KMS-11 (cell line): ENCODE results near the gene KDM2A.
"Not testable (repeated sequence)": the region's sequence is repeated elsewhere in the genome, so short reads cannot be mapped to it uniquely, and the experiment has no call there.

Source experiments
- H2AFZ ChIP-seq: fragments of 200-600 bp; sonication (generic); 2 replicates; pipeline ENCODE4 v1.6.1; 2016; ENCODE audit warnings: antibody characterized with exemption, mixed run types, low read depth
- H3K27ac ChIP-seq: fragments of 200-600 bp; sonication (generic); 2 replicates; pipeline ENCODE4 v1.6.1; 2016; ENCODE audit warnings: mild to moderate bottlenecking, mixed run types
- H3K27me3 ChIP-seq: fragments of 200-600 bp; sonication (generic); 2 replicates; pipeline ENCODE4 v1.6.1; 2017; ENCODE audit warnings: mild to moderate bottlenecking, low read depth, mixed run types, moderate library complexity; ENCODE audit not compliant: insufficient read depth
- H3K36me3 ChIP-seq: fragments of 200-600 bp; sonication (generic); 2 replicates; pipeline ENCODE4 v1.6.1; 2017; ENCODE audit warnings: mild to moderate bottlenecking, mixed run types; ENCODE audit not compliant: insufficient read depth
- H3K4me1 ChIP-seq: fragments of 200-600 bp; sonication (generic); 2 replicates; pipeline ENCODE4 v1.6.1; 2016; ENCODE audit warnings: mild to moderate bottlenecking, low read depth, mixed run types; ENCODE audit not compliant: poor library complexity, severe bottlenecking
- H3K4me2 ChIP-seq: fragments of 200-600 bp; sonication (generic); 2 replicates; pipeline ENCODE4 v1.7.0; 2016; ENCODE audit warnings: mild to moderate bottlenecking, mixed run types
- H3K4me3 ChIP-seq: fragments of 200-600 bp; sonication (generic); IDR thresholded peaks from 2 replicates; pipeline ENCODE4 v1.6.1; 2017; ENCODE audit warnings: low read depth, low read length, mixed read lengths; ENCODE audit not compliant: insufficient read depth
- H3K79me2 ChIP-seq: fragments of 200-600 bp; sonication (generic); 2 replicates; pipeline ENCODE4 v1.6.1; 2016; ENCODE audit warnings: low read depth, mixed run types; ENCODE audit not compliant: insufficient read depth
- H3K9ac ChIP-seq: fragments of 200-600 bp; sonication (generic); 2 replicates; pipeline ENCODE4 v1.6.1; 2016; ENCODE audit warnings: mild to moderate bottlenecking, mixed run types
- H4K20me1 ChIP-seq: fragments of 200-600 bp; sonication (generic); 2 replicates; pipeline ENCODE4 v1.6.1; 2016; ENCODE audit warnings: mild to moderate bottlenecking, mixed run types; ENCODE audit not compliant: insufficient read depth
- CTCF ChIP-seq: fragments of 200-600 bp; sonication (generic); conservative IDR thresholded peaks from 2 replicates; pipeline ENCODE4 v1.6.1; 2017; ENCODE audit warnings: low read depth, mild to moderate bottlenecking, antibody characterized with exemption, low read length, moderate library complexity, mixed read lengths

KDM2A gene

GRCh38 chr11:67255353-67255752 is 136.3 kb downstream of the KDM2A start:
- Histone ChIP-seq H2AFZ (no peak overlapping the region), H3K27me3 (no peaks in the 10 kb centered on the region), H3K27ac (no peak overlapping the region), H3K9ac (no peak overlapping the region), H3K79me2 (no peaks in the 10 kb centered on the region), H3K4me1 (peaks cover 19% of the 10 kb centered on the region), H3K4me2 (no peak overlapping the region), H4K20me1 (peaks cover 8% of the 10 kb centered on the region; the same call in 1 of the 2 replicates), H3K36me3 (peaks cover 25% of the 10 kb centered on the region; the same call in 1 of the 2 replicates), H3K4me3 (no peak overlapping the region)
- TF ChIP-seq CTCF: no peak

- H3K4me1 ChIP-seq: peaks cover 18% of the 10 kb centered on the region
- peaks cover 8% of the 10 kb centered on the region; the same call in 1 of the 2 replicates for H4K20me1 ChIP-seq
- no peak overlapping the region for H3K4me3 ChIP-seq
- no peaks in the 10 kb centered on the region for H3K27me3 ChIP-seq
- no peak for TF ChIP-seq CTCF
- no peak overlapping the region for H2AFZ ChIP-seq
- no peak overlapping the region for H3K4me2 ChIP-seq
- peaks cover 25% of the 10 kb centered on the region; the same call in 1 of the 2 replicates for H3K36me3 ChIP-seq
- no peak overlapping the region for H3K27ac ChIP-seq
- no peaks in the 10 kb centered on the region for H3K79me2 ChIP-seq
- no peak overlapping the region for H3K9ac ChIP-seq
Observed at GRCh38 chr11:67255864-67256263, 136.8 kb downstream of the KDM2A start.

- no peak overlapping the region for H3K4me2 ChIP-seq
- H3K9ac ChIP-seq: no peak overlapping the region
- no peak for TF ChIP-seq CTCF
- peaks cover 8% of the 10 kb centered on the region; the same call in 1 of the 2 replicates for H4K20me1 ChIP-seq
- no peaks in the 10 kb centered on the region for H3K27me3 ChIP-seq
- no peaks in the 10 kb centered on the region for H3K79me2 ChIP-seq
- no peak overlapping the region for H3K4me3 ChIP-seq
- peaks cover 18% of the 10 kb centered on the region; the same call in 1 of the 2 replicates for H3K36me3 ChIP-seq
- peaks cover 10% of the 10 kb centered on the region for H3K4me1 ChIP-seq
- no peak overlapping the region for H2AFZ ChIP-seq
- no peak overlapping the region for H3K27ac ChIP-seq
Observed at GRCh38 chr11:67256477-67257135, 137.5 kb downstream of the KDM2A start.

GRCh38 chr11:67260406-67260805 is 141.3 kb downstream of the KDM2A start:
- 0 out of 2 replicates have a peak, but pooled peaks cover 4% of the 10 kb centered on the region for H3K36me3 ChIP-seq
- H3K79me2 ChIP-seq: no peaks in the 10 kb centered on the region
- TF ChIP-seq CTCF: no peak
- no peak overlapping the region for H3K4me2 ChIP-seq
- no peak overlapping the region for H3K9ac ChIP-seq
- peaks cover 16% of the 10 kb centered on the region for H3K4me1 ChIP-seq
- H2AFZ ChIP-seq: no peak overlapping the region
- no peaks in the 10 kb centered on the region; the same call in 1 of the 2 replicates for H4K20me1 ChIP-seq
- H3K27me3 ChIP-seq: no peaks in the 10 kb centered on the region
- H3K27ac ChIP-seq: no peak overlapping the region
- no peak overlapping the region for H3K4me3 ChIP-seq

- H3K4me1 ChIP-seq: peaks cover 16% of the 10 kb centered on the region
- H3K27me3 ChIP-seq, H3K4me3 ChIP-seq, H4K20me1 ChIP-seq, H3K9ac ChIP-seq, H2AFZ ChIP-seq, H3K36me3 ChIP-seq, H3K79me2 ChIP-seq, H3K27ac ChIP-seq, H3K4me2 ChIP-seq: not testable (repeated sequence)
Observed at GRCh38 chr11:67260885-67261639, 142.0 kb downstream of the KDM2A start.
